Cardiac septum (tissue), 1 donor: ENCODE measurements around the gene TRIM58. TPM values are rescaled to one million over a fixed set of nuclear protein-coding genes. Genes with fewer than 3 reads are reported as not detected.

Experiments
- DNase-seq: peaks from one replicate; pipeline ENCODE4 v3.0.0-alpha.2; 2020; ENCODE audit warnings: low spot score
- intact Hi-C: fragments of 100-400 bp; cut with DNase I; formaldehyde crosslinking; loops from one replicate; pipeline ENCODE4 v1.14.0; 2022
- long read RNA-seq: library from polyadenylated mRNA; unstranded; transcript quantifications from one replicate; pipeline ENCODE4 v2.0.0, GENCODE V29; 2021
- total RNA-seq: library from RNA; stranded (reverse); fragmentation: NEBNext Ultra II Directional; extraction: Animal tissue kit (Norgen Biotek cat#: 25700); gene quantifications from one replicate; pipeline ENCODE4 v1.2.1, GENCODE V29; 2021
- donor health status: DM: no; HTN: no; CAD: no.

Gene TRIM58
- 1.2 TPM for total RNA-seq
- long read RNA-seq, partial matches to known transcripts, result 0 of 4 reads
- long read RNA-seq, other reads (novel, unspliced or antisense), result 3 of 4 reads

GRCh38 chr1:247857069-247857984 is at the start of gene TRIM58:
Gene TRIM58 (plus strand): TSS chr1:247857187. CDS start chr1:247857247, 60 bp downstream.
- no peak for DNase-seq
- intact Hi-C loops, result no loop called here

- intact Hi-C loops, result no loop called here
- no peak for DNase-seq
Measured at GRCh38 chr1:247812637-247813036, 44.4 kb upstream of the TRIM58 start.

GRCh38 chr1:247822060-247822459 is 34.9 kb upstream of the TRIM58 start:
- DNase-seq, result no peak
- intact Hi-C loops, result no loop called here

- intact Hi-C loops, result no loop called here
- DNase-seq, result no peak
Measured at GRCh38 chr1:247824023-247824422, 33.0 kb upstream of the TRIM58 start, which contains the start of gene OR14A16. Gene OR14A16 (minus strand): TSS chr1:247824119. CDS start chr1:247815729, 8,390 bp downstream.

- intact Hi-C loops, result no loop called here
- DNase-seq, result no peak
Measured at GRCh38 chr1:247825362-247825761, 31.6 kb upstream of the TRIM58 start.

- no peak for DNase-seq
- intact Hi-C loops, result no loop called here
Measured at GRCh38 chr1:247829656-247830055, 27.3 kb upstream of the TRIM58 start.

- intact Hi-C loops, result no loop called here
- DNase-seq, result no peak
Measured at GRCh38 chr1:247833601-247834000, 23.4 kb upstream of the TRIM58 start.

- no peak for DNase-seq
- intact Hi-C loops, result no loop called here
Measured at GRCh38 chr1:247840818-247841217, 16.2 kb upstream of the TRIM58 start.

GRCh38 chr1:247841796-247842195 is 15.2 kb upstream of the TRIM58 start, which contains the start of gene OR11L1:
Gene OR11L1 (minus strand): TSS chr1:247841896. CDS start chr1:247841896, 0 bp downstream.
- DNase-seq, result no peak
- intact Hi-C loops, result no loop called here

- no peak for DNase-seq
- intact Hi-C loops, result no loop called here
Measured at GRCh38 chr1:247843411-247843810, 13.6 kb upstream of the TRIM58 start.

GRCh38 chr1:247845011-247845692 is 11.8 kb upstream of the TRIM58 start:
- intact Hi-C loops, result no loop called here

GRCh38 chr1:247845693-247846017 is 11.3 kb upstream of the TRIM58 start:
- DNase-seq, result no peak
- intact Hi-C loops, result no loop called here

More at GRCh38 chr1:247845011-247845692, 11.8 kb upstream of the TRIM58 start:
- DNase-seq, result no peak

- intact Hi-C loops, result no loop called here
- no peak for DNase-seq
Measured at GRCh38 chr1:247848346-247848745, 8.6 kb upstream of the TRIM58 start.

GRCh38 chr1:247849616-247850015 is 7.4 kb upstream of the TRIM58 start:
- intact Hi-C loops, result no loop called here
- no peak for DNase-seq

- intact Hi-C loops, result no loop called here
- DNase-seq, result no peak
Measured at GRCh38 chr1:247854899-247855545, 2.0 kb upstream of the TRIM58 start.

- no peak for DNase-seq
- intact Hi-C loops, result no loop called here
Measured at GRCh38 chr1:247855911-247856310, 1.1 kb upstream of the TRIM58 start.

GRCh38 chr1:247857985-247858619 is 1.1 kb downstream of the TRIM58 start:
- no peak for DNase-seq
- intact Hi-C loops, result no loop called here

GRCh38 chr1:247862756-247863155 is 5.8 kb downstream of the TRIM58 start:
- DNase-seq, result no peak
- intact Hi-C loops, result no loop called here

- intact Hi-C loops, result no loop called here
- DNase-seq, result no peak
Measured at GRCh38 chr1:247864644-247865043, 7.7 kb downstream of the TRIM58 start.

GRCh38 chr1:247865416-247865815 is 8.4 kb downstream of the TRIM58 start:
- no peak for DNase-seq
- intact Hi-C loops, result no loop called here
